GM19240 (cell line): ENCODE data around the gene KRTAP10-12.

ENCODE experiments used
- DNase-seq: peaks from one replicate; pipeline ENCODE4 v3.0.0; 2011; ENCODE audit warnings: low spot score; ENCODE audit not compliant: insufficient read length

The KRTAP10-12 gene

DNA sequence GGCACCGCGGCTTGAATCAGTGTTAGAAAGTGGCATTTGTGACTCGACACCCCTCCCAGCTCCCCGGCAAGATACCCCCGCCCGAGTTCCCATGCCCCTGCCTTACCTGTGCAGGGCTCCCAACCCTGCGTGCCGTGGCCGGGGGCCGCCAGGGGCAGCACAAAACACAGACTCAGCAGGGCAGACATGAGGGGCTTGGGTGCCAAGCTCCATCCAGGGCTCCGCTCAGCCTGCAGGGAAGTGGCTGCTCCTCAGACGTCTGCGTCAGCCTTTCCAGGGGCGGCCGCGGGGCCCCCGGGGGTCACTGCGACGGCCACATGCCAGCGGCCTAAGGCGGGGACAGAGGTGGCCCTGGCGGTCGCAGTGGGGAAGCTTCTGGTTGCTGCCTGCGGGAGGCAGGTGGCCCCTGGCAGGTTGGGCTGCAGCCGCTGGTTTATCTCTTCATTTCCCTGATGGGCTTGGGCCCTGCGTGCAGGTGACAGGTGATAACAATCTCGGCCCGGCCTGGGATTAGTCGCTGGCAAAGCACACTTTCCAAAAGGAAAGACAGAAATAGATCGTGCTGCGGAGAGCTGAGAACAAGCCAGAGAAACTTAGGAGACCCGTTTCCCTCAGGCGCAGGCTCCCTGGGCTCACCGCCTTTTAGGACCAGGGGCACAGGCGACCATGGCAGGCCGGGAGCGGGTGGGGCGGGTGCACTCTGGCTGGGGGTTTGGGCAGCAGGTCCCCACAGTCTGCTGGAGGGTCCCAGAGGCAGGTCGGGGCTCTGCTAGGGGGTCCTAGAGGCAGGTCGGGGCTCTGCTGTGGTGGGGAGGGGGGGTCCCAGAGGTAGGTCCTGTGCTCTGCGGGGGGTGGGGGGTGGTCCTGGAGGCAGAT is 14.6 kb downstream of the KRTAP10-12 start, which contains the start of gene TSPEAR:
TSPEAR (minus strand) TSS at position 246 of the 876 bp plus-strand sequence; CDS start at position 188, 58 bp downstream.
- DNase-seq: no peak

DNA sequence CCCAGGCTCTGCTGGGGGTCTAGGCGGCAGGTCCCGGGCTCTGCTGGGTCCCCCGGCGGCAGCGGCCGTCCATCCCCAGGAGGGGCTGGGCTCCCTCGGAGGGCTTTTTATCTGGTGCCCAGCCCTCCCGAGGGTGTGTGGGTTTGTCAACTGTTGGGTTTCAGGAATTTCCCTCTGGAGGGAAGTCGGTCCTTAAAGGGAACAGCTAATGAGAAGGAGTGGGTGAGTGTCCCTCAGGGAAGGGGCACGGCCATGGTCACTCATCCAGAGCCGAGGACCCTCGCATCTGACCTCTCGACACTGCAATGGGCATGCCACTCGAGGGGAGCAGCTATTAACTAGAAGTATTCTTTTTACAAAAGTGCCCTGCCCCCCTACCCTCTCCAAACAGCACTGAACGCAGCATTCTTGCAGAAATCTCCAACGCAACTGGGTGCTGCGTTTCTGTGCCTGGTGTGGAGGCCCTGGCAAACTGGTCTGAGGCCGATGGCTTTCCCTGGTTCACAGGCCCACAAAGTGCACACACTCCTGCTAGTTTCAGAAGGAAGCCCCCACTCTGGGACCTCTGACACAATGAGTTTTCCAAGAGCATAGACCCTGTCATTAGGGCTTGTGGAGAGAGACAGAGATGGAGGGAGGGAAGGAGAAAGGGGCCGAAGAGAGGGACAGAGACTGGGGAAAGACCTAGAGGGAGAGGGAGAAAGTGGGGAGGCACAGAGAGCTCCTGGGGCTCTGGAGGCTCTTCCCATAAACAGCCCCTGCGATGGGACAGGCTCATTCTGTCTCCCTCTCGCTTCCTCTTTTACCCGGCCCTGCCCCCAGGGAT is 15.4 kb downstream of the KRTAP10-12 start:
- DNase-seq: no peak

DNA sequence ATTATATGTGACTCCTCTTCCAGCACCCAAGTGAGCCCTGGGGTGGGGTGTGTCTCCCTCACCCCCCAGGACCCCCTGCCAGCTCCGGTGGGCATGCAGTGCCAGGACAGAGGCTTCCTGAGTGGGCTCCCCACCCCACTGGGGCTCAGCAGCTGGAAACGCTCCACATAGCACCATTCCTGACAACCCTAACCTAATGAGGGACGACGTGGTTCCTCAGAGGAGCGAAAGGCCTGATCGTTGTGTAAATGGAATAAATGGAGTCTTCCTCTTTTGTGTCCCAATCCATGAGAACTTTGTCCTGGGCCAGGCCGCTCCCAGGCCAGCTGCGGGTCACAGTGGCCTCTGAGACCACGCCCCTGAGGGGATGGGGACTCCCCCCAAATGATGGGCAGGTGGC is 16.2 kb downstream of the KRTAP10-12 start:
- no peak for DNase-seq

DNA sequence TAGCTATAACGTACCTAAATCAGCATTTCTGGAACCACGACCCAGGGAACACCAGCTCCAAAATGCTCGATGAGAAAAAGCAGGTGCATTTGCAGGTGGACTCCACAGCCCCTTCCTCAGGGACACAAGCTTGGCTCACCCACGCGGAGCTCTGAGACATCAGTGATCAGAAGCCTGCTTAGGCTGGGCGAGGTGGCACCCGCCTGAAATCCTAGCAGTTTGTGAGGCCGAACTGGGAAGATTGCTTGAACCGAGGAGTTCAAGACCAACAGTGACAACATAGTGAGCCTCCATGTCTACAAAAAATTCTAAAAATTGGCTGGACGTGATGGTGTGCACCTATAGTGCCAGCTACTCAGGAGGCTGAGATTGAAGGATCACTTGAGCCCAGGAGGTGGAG is 16.9 kb downstream of the KRTAP10-12 start:
- DNase-seq: no peak

DNA sequence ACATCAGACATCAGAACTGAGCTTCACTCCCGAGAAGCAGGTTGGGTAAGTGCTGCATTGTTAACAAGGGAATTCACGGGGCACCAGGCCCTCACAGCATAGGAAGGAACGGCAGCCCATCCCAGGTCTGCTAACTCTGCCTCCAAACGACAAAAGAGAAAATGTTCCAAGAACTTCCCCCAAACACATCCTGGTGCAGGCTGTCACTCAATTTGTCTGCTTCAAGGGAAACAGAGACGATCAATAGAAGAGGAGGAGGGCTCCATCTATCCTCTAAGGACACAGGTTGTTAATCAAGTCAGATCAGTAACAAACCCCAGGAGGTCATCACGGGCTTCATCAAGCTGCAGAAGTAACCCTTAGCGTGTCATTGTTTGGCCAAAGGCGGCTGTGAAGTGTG is 17.9 kb downstream of the KRTAP10-12 start:
- no peak for DNase-seq

DNA sequence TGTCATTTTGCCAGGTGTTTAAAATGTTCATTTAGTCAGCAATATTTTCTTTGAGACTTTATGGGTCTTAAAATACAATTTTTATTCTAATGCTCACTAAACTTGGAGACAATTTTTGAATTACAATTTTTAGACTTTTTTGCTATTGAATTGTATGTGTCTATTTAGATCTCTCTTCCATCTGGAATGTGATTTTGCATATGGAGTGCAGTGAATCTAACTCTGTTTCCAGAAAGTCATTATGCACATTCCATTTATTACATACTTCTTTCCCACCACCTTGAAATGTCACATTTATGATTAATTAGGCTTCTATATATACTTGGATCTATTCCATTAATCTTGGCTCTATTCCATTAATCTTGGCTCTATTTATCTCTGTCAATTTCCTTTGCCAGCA is 20.0 kb downstream of the KRTAP10-12 start:
- no peak for DNase-seq

DNA sequence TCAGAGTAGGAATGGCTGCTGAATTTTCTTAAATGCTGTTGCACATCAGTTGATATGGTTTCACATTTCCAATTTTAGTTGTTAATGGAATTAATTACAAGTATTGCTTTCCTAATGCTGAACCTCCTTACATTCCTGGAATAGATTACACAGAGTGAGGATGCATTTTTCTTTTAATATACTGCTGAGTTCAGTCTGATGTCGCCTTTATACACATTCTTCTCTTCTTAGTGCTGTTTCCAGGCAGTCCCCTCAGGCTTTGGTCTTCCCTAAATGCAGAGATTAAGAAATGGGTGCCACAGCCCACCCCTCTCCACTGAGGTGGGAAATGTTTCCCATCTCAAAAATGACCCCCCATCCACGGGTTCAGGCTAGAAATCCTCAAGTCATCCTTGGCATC is 21.1 kb downstream of the KRTAP10-12 start:
- DNase-seq: no peak

DNA sequence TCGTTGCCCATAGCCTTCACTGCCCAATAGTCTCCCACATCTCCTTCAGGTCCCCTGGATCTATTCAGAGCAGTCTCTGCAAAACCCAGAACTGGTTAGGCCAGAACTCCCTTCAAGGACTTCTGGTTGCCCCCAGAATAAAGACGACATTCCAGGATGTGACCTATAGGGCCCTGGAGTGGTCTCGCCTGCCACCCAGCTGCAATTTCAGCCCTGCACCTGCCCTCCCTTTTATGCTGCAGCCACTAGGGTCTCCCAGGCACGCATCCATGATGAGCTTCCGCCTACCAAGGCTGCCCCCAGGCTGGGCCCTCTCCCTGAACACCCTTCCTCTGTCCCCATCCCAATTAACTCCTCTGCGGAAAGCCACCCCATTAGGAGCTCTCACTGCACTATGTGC is 21.6 kb downstream of the KRTAP10-12 start:
- no peak for DNase-seq

DNA sequence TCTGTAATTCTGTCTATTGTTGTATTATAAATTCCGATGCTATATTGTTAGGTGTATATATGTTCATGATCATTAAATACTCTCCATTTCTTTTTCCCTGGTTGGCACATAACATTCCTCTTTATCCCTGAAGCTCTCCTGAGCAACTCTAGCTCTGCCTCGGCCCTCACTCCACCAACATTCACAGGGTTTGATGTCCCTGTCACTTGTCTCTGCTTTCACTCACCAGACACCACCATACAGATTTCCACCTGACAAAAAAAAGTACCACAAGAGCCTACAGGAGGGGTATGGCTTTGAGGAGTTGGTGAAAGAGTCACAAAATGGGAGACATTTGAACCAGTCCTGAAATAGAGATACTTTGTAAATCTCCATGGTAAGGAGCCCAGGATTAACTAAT is 23.2 kb downstream of the KRTAP10-12 start:
- DNase-seq: no peak

DNA sequence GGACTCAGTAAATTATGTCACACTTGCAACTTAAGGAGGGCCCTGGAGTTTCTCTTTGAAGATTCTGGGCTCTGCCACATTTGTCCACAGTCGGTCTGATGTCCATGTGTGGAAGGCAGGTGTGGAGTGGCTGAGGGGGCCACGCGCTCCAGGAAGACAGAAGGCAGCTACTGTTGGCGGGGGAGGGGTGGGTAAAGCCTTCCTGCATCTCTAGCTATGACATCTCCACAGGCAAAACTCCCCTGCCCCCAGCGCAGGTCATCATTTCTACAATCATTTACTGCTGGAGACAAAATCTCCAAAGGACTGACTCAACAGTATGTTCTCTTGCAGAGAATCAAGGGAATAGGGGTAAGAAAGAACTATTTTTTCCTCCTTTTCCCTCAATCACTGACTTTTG is 25.8 kb downstream of the KRTAP10-12 start:
- no peak for DNase-seq

DNA sequence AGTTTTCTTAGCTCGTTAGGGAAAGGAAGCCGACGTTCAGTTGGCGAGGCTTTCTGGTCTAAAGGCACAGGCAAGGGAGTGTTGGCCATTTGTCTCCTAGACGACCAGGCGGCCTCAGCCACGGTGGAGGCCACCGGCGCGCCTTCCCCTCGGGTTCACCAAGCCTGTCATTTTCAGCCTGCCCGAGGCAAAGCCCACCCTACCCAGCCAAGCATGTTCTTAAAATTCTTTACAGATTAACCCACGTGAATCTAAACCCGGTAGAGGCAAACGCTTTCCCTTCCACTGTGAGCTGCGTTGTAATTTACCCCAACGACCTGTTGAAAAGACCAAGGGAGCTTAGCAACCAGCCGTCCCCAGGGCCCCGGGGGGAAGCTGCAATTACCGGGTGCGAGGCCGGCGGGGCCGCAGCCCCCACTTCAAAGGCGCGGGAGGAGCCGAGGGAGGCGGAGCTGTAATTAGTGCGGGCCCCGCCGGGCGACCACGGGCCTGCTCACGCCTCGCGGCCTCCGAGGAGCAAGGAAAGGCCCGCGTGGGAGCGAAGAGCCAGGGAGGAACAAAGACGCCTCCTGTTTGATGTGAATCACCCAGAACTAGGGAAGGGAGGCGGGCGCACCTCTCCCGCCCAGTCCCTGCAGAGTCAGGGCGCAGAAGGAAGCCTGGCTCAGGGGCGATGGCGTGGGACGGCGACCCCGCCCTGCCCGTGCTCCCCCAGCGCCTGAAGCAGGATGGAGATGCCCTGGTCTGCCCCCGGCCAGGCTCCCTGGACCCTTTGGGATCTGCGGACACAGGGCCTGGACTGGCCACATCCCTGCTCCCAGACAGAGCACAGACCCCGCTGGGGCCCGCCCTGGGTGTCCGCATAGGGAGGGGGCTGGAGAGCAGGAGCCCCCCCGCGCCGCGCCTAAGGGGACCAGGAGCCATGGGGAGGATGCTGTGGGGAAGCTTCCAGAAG is 26.5 kb downstream of the KRTAP10-12 start:
- DNase-seq: no peak

DNA sequence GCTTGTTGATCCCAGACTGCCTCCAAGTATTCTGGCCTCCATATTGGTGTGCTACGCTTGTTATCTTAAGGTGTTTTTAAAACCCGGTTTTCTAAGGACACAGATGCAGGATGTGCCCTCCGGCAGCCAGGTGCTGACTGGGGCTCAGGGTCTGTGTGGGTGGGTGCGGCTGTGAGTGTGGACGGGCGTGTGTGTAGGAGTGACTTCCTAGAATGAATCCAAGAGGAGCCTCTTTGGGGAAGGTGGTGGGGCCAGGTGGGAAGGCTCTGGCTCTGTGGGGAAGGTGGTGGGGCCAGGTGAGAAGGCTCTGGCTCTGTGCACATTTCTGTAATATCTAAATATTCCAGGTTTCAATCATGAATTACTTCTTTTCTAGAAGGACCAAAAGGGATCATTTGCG is 27.2 kb downstream of the KRTAP10-12 start:
- DNase-seq: no peak

DNA sequence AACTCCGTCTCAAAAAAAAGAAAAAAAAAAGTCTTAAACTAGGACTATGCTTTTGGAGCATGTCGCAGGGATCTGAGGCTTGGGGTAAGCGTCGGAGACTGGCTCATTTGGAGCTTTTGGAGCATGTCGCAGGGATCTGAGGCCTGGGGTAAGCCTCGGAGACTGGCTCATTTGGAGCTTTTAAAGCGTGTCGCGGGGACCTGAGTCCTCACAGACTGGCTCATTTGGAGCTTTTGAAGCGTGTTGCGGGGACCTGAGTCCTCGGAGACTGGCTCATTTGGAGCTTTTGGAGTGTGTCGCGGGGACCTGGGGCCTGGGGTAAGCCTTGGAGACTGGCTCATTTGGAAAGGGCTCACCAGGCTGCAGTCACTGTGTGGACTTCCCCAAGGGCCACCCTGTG is 28.0 kb downstream of the KRTAP10-12 start:
- DNase-seq: no peak

DNA sequence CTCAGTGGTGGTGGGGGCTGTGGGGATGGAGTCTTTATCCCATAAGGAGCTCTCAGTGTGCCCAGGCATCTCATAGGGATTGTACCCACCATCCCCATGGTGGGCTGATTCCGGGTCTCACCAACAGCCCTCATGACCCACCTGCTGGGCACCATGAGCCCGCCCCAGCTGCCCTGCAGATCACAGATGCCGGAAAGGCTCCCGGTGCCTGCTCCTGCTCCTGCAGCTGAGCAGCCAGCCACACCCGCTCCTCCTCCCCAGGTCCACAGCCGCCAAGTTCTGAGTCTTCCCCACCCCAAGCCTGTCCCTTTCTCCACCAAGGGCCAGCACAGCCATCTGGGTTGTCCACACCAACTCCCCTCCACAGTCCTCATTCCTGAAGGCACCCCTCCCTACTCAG is 29.9 kb downstream of the KRTAP10-12 start:
- no peak for DNase-seq

DNA sequence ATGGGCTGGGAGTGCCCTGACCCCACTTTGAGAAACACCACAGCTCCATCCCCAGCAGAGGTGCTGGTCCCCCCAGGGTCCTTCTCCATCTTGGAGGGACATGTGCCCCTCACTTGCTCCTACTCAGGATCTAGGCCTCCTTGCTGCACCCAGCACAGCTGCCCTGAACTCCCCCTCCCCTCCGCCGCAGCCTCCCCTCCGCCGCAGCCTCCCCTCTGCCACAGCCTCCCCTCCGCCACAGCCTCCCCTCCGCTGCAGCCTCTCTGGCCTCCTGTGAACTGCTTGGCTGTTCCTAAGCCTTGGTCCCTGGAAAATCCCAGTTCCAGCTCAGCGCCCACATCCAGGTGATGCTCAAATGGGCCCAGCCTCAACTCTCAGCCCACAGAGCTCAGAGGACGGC is 30.3 kb downstream of the KRTAP10-12 start:
- no peak for DNase-seq

DNA sequence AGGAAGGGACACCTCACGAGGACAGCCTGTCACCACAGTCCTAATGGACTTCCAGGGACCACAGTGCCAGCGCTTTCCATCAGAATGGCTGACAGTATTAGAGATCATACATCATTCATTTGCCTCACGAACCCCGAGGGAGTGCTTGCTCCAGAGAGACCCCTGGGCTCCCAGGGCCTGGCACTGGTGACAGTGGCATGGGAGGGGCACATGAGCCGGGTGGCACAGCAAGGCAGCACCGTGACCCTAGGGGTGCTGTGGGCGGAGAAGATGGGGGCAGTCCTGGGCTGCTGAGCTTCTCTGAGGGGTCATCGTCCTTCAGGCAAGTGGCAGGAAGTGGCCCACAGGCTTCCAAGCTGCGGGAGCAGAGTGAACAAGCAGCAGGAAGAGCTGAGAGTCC is 30.8 kb downstream of the KRTAP10-12 start:
- no peak for DNase-seq

DNA sequence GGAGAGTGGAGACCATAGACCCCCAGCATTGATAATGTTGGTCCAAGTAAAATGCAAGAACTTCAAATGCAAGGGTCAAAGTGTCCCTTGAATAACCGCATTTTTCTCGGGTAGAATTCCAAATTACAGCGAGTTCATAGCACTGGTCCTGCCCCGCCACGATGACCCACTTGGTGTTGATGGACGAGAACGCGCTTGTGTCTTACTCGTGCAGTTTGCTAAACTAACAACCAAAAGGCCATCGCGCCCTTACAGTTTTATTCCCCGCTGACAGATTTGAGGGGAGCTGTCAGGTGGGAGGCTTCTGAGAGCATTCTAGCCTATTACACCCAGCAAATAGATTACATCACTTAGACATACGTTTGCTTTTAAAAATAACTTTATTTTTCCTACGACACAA is 31.7 kb downstream of the KRTAP10-12 start:
- DNase-seq: no peak

DNA sequence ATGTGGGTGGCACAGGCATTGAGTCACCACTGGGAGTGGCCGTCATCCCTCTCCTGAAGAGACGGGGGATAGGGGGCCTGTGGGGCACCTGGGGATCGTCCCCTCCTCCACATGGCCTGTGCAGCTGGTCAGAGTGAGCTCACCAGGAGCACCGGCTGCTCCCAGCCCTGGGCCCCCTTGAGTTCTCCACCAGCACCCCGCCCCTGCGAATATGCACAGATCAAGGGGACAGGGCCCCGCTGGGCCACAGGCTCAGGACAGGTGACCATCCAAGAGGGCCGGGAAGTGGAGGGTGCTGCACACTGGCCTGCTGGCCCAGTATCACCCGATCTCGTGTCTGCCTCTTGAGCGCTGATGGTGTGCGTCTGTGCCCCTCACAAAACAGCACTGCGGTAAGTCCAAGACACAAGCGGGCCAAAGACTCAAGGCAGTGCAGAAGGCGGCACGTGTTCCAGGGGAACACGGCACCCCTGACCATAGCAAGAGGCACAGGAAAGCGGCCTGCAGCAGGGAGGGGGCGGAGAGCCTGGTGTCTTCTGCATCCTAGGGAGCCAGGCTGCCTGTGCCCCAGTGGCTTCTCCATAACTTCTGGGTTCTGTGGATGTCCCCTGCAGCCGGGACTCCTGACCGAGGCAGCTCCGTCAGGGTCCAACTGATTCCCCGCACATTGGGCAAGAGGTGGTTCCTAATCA is 32.5 kb downstream of the KRTAP10-12 start:
- no peak for DNase-seq

DNA sequence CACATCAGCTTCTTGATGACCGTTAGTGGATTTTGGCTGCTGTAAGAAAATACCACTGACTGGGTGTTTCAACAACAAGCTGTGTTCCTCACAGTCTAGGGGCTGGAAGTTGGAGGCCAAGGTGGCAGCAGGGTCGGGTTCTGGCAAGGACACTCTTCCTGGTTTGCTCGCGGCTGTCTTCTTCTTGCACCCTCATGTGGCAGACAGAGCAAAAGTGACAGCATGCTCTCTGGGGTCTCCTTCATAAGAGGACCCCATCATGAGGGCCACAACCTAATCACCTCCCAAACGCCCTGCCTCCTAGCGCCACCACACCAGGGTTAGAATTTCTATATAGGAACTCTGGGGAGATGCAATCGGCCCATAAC is 33.0 kb downstream of the KRTAP10-12 start:
- DNase-seq: no peak

DNA sequence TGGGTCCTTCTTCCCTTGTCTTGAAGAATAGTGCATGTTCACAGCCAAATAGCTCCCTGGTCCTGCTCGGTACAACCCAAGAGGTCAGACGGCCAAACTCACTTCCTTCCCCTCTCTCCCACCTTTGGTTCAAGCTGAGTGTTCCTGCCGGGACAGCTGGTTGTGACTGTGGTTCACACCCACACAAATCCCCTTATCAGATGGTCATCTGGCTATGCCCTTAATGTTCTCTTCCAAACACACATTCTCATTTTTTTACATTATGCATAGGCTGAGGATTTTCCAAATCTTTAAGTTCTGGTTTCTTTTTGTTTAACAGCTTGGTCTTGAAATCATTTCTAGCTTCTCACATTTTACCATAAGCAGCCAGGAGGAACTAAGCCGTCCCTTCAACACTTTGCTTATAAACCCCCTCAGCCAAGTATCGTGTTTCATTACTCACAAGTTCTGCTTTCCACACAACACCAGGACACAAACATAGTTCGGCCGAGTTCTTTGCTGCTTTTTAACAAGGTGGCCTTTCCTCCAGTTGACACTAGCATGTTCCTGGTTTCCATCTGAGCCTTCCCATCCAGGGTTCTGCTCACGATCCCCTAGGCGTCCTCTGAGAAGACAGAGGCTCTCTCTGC is 34.1 kb downstream of the KRTAP10-12 start:
- DNase-seq: no peak
